Suprapubic skin (tissue), 4 donors: ENCODE data around the gene MYO9B. TPM values are rescaled to one million over a fixed set of nuclear protein-coding genes. Genes with fewer than 3 reads are reported as not detected.

ENCODE experiments used
- DNase-seq, 2 donors: peaks; one replicate each; pipeline ENCODE4 v3.0.0-alpha.2; 2019; ENCODE audit warnings: low spot score in 2 of 2
- H3K27ac ChIP-seq: fragments of 200-600 bp; sonication (generic); one replicate; pipeline ENCODE4 v1.5.1; 2019
- H3K27me3 ChIP-seq: fragments of 200-600 bp; sonication (generic); one replicate; pipeline ENCODE4 v1.5.1; 2019
- H3K36me3 ChIP-seq: fragments of 200-600 bp; sonication (generic); one replicate; pipeline ENCODE4 v1.5.1; 2019
- H3K4me1 ChIP-seq: fragments of 200-600 bp; sonication (generic); one replicate; pipeline ENCODE4 v1.5.1; 2019
- H3K4me3 ChIP-seq: fragments of 200-600 bp; sonication (generic); one replicate; pipeline ENCODE4 v1.5.1; 2019; ENCODE audit warnings: mild to moderate bottlenecking
- H3K9me3 ChIP-seq: fragments of 200-600 bp; sonication (generic); one replicate; pipeline ENCODE4 v1.5.1; 2019
- CTCF ChIP-seq, 2 donors: fragments of 200-600 bp in 1 of 2; fragments of 450-650 bp in 1 of 2; sonication (generic) in 1 of 2; IDR thresholded peaks; one replicate each; pipeline ENCODE4 v1.5.1; 2016 to 2019; ENCODE audit warnings: antibody characterized with exemption in 2 of 2, mild to moderate bottlenecking in 1 of 2, moderate library complexity in 1 of 2
- EP300 ChIP-seq: sonication (generic); formaldehyde crosslinking; IDR thresholded peaks from one replicate; pipeline ENCODE4 v1.6.1; 2017; ENCODE audit warnings: antibody characterized with exemption
- POLR2A ChIP-seq, 2 donors: fragments of 450-650 bp; IDR thresholded peaks; one replicate each; pipeline ENCODE4 v1.6.1; 2017; ENCODE audit warnings: antibody characterized with exemption in 2 of 2, mild to moderate bottlenecking in 2 of 2, moderate library complexity in 2 of 2
- POLR2AphosphoS5 ChIP-seq, 3 donors: sonication (generic); formaldehyde crosslinking; IDR thresholded peaks; one replicate each; pipeline ENCODE4 v1.6.1; 2017; ENCODE audit warnings: antibody characterized with exemption in 3 of 3
- WGBS: methylation state at CpG from one replicate; pipeline ENCODE4 v1.1.5; 2018; 5-methylcytosine and 5-hydroxymethylcytosine counted together
- total RNA-seq, 4 donors: library from RNA; depleted of rRNA; stranded (reverse); fragments of >200 nt; gene quantifications; one replicate each; pipeline ENCODE4 v1.1.0, GENCODE V29; 2016

Gene MYO9B
- total RNA-seq, 4 donors from 2014 or later = 43.6 to 99.9 (median 69.5) TPM

GRCh38 chr19:17123041-17123440 is 47.5 kb downstream of the MYO9B start:
- Histone ChIP-seq H3K27me3 (no peaks in the 10 kb centered on the region), H3K4me3 (no peak overlapping the region), H3K4me1 (peaks cover 31% of the 10 kb centered on the region), H3K36me3 (no peaks in the 10 kb centered on the region), H3K9me3 (no peaks in the 10 kb centered on the region), H3K27ac (no peak overlapping the region)
- DNase-seq = no peak
- WGBS = 98% methylated on average over 2 of the region's 2 CpGs
- TF ChIP-seq POLR2A (IDR thresholded peaks at IDR 0.05) (no peak), POLR2AphosphoS5 (IDR thresholded peaks at IDR 0.05) (no peak), CTCF (IDR thresholded peaks at IDR 0.05) (no peak), EP300 (no peak)

- H3K27me3 ChIP-seq = no peaks in the 10 kb centered on the region
- H3K9me3 ChIP-seq = no peaks in the 10 kb centered on the region
- no peak overlapping the region for H3K27ac ChIP-seq
- 93% methylated on average over 1 of the region's 1 CpG for WGBS
- no peak for DNase-seq
- peaks cover 3% of the 10 kb centered on the region for H3K36me3 ChIP-seq
- H3K4me3 ChIP-seq = no peak overlapping the region
- TF ChIP-seq EP300 (no peak), CTCF (IDR thresholded peaks at IDR 0.05) (no peak), POLR2A (IDR thresholded peaks at IDR 0.05) (no peak), POLR2AphosphoS5 (IDR thresholded peaks at IDR 0.05) (no peak)
- H3K4me1 ChIP-seq = peaks cover 30% of the 10 kb centered on the region
Observed at GRCh38 chr19:17124025-17124424, 48.4 kb downstream of the MYO9B start.

- WGBS = 53% methylated on average over 6 of the region's 10 CpGs
- Histone ChIP-seq H3K4me3 (peak overlapping the region; percentile 11), H3K27ac (peak overlapping the region; percentile 79)
Observed at GRCh38 chr19:17125062-17125727, 49.6 kb downstream of the MYO9B start.

GRCh38 chr19:17125728-17126677 is 50.4 kb downstream of the MYO9B start:
- H3K36me3 ChIP-seq = peaks cover 7% of the 10 kb centered on the region
- 59% methylated on average over 18 of the region's 23 CpGs for WGBS
- H3K4me3 ChIP-seq = peak overlapping the region; percentile 11
- H3K27ac ChIP-seq = peak overlapping the region; percentile 79
- no peak for TF ChIP-seq EP300
- no peak for TF ChIP-seq POLR2A (IDR thresholded peaks at IDR 0.05)
- TF ChIP-seq POLR2AphosphoS5 (IDR thresholded peaks at IDR 0.05) = no peak
- TF ChIP-seq CTCF (IDR thresholded peaks at IDR 0.05) = no peak
- no peaks in the 10 kb centered on the region for H3K27me3 ChIP-seq
- H3K9me3 ChIP-seq = no peaks in the 10 kb centered on the region
- peaks cover 30% of the 10 kb centered on the region for H3K4me1 ChIP-seq
- DNase-seq = peak in 1 of 2 donors; percentile 78

More at GRCh38 chr19:17125062-17125727, 49.6 kb downstream of the MYO9B start:
- H3K9me3 ChIP-seq = no peaks in the 10 kb centered on the region
- H3K36me3 ChIP-seq = peaks cover 7% of the 10 kb centered on the region
- DNase-seq = no peak
- H3K27me3 ChIP-seq = no peaks in the 10 kb centered on the region
- peaks cover 30% of the 10 kb centered on the region for H3K4me1 ChIP-seq
- TF ChIP-seq POLR2A (IDR thresholded peaks at IDR 0.05) (no peak), POLR2AphosphoS5 (IDR thresholded peaks at IDR 0.05) (no peak), EP300 (no peak)

DNA sequence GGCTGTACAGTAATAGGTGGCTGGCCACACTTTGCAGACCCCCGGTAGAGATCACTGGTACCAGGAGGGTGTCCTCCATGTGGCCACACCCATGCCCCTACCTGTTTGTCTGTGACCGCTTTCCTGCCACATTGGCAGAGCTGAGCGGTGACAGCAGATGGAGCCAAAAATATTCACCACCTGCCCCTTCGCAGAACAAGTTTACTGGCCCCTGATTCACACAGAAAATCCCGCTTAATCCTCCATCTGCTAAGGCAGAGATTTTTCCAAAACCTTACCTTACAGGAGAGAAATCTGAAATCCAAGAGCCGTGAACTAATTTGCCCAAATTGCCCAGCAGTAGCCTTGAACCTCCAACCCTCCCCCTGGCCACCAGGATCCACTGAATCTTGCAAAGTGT is 52.1 kb downstream of the MYO9B start:
- no peak overlapping the region for H3K4me3 ChIP-seq

More for the DNA sequence above, 52.1 kb downstream of the MYO9B start:
- Histone ChIP-seq H3K9me3 (no peaks in the 10 kb centered on the region), H3K27me3 (no peaks in the 10 kb centered on the region), H3K36me3 (peaks cover 7% of the 10 kb centered on the region), H3K4me1 (peaks cover 27% of the 10 kb centered on the region), H3K27ac (no peak overlapping the region)
- no peak for DNase-seq
- WGBS = 98% methylated on average over 6 of the region's 6 CpGs
- TF ChIP-seq POLR2A (IDR thresholded peaks at IDR 0.05) = no peak
- TF ChIP-seq POLR2AphosphoS5 (IDR thresholded peaks at IDR 0.05) = no peak
- TF ChIP-seq EP300 = no peak
- TF ChIP-seq CTCF (IDR thresholded peaks at IDR 0.05) = no peak
